H9 (cell line): Measurements from ENCODE around the gene MRPL1. TPM values are rescaled to one million over a fixed set of nuclear protein-coding genes. Genes with fewer than 3 reads are reported as not detected.

ENCODE experiments used
- DNase-seq: peaks from one replicate; pipeline ENCODE4 v3.0.0-alpha.2; 2017
- H2AFZ ChIP-seq: one replicate; pipeline ENCODE4 v1.6.1; 2013; ENCODE audit warnings: mild to moderate bottlenecking, low read length, control low read depth, moderate library complexity
- H2AK5ac ChIP-seq: 2 replicates; pipeline ENCODE4 v1.6.1; 2013; ENCODE audit warnings: low read length, control low read depth, mixed read lengths; ENCODE audit not compliant: insufficient read length
- H2BK120ac ChIP-seq: one replicate; pipeline ENCODE4 v1.6.1; 2013; ENCODE audit warnings: low read depth, mild to moderate bottlenecking, low read length, control low read depth, inconsistent platforms; ENCODE audit not compliant: poor library complexity, severe bottlenecking
- H2BK12ac ChIP-seq: 2 replicates; pipeline ENCODE4 v1.6.1; 2013; ENCODE audit warnings: low read length, control low read depth, mixed read lengths, low read depth; ENCODE audit not compliant: insufficient read length
- H2BK15ac ChIP-seq: 2 replicates; pipeline ENCODE4 v1.6.1; 2013; ENCODE audit warnings: low read depth, low read length, control low read depth
- H2BK20ac ChIP-seq: one replicate; pipeline ENCODE4 v1.6.1; 2013; ENCODE audit warnings: low read depth, mild to moderate bottlenecking, low read length, control low read depth, inconsistent platforms; ENCODE audit not compliant: poor library complexity, severe bottlenecking
- H2BK5ac ChIP-seq: 2 replicates; pipeline ENCODE4 v1.6.1; 2013; ENCODE audit warnings: low read length, control low read depth, mixed read lengths; ENCODE audit not compliant: insufficient read length
- H3K14ac ChIP-seq: 2 replicates; pipeline ENCODE4 v1.6.1; 2013; ENCODE audit warnings: low read length, control low read depth; ENCODE audit not compliant: insufficient read depth
- H3K18ac ChIP-seq: 2 replicates; pipeline ENCODE4 v1.6.1; 2013; ENCODE audit warnings: low read depth, mild to moderate bottlenecking, mixed read lengths, low read length, control low read depth; ENCODE audit not compliant: insufficient read length
- H3K23ac ChIP-seq: 2 replicates; pipeline ENCODE4 v1.6.1; 2013; ENCODE audit warnings: low read length, control low read depth, mixed read lengths, low read depth; ENCODE audit not compliant: insufficient read length
- H3K23me2 ChIP-seq: 2 replicates; pipeline ENCODE4 v1.6.1; 2013; ENCODE audit warnings: low read depth, mild to moderate bottlenecking, mixed read lengths, low read length, control low read depth; ENCODE audit not compliant: insufficient read length, poor library complexity, severe bottlenecking
- H3K27ac ChIP-seq: 2 replicates; pipeline ENCODE4 v1.5.1; 2013; ENCODE audit warnings: low read length, control low read depth, mixed read lengths, low read depth; ENCODE audit not compliant: insufficient read length
- H3K27me3 ChIP-seq: 2 replicates; pipeline ENCODE4 v1.6.1; 2013; ENCODE audit warnings: low read length, control low read depth, inconsistent platforms; ENCODE audit not compliant: insufficient read depth
- H3K4ac ChIP-seq: 2 replicates; pipeline ENCODE4 v1.6.1; 2013; ENCODE audit warnings: low read depth, mild to moderate bottlenecking, control low read depth, inconsistent platforms, low read length, moderate library complexity
- H3K4me1 ChIP-seq: 2 replicates; pipeline ENCODE4 v1.6.1; 2013; ENCODE audit warnings: low read length, control low read depth, inconsistent platforms; ENCODE audit not compliant: insufficient read depth
- H3K4me2 ChIP-seq: 2 replicates; pipeline ENCODE4 v1.6.1; 2013; ENCODE audit warnings: low read length, control low read depth, mixed read lengths; ENCODE audit not compliant: insufficient read length, insufficient read depth
- H3K56ac ChIP-seq: 2 replicates; pipeline ENCODE4 v1.6.1; 2013; ENCODE audit warnings: low read depth, mild to moderate bottlenecking, mixed read lengths, low read length, control low read depth; ENCODE audit not compliant: insufficient read length
- H3K79me1 ChIP-seq: 2 replicates; pipeline ENCODE4 v1.6.1; 2013; ENCODE audit warnings: low read depth, mild to moderate bottlenecking, moderate library complexity, low read length, control low read depth, inconsistent platforms; ENCODE audit not compliant: insufficient read depth, poor library complexity, severe bottlenecking
- H3K79me2 ChIP-seq: 2 replicates; pipeline ENCODE4 v1.6.1; 2013; ENCODE audit warnings: low read length, control low read depth, inconsistent platforms; ENCODE audit not compliant: insufficient read depth
- H3K9ac ChIP-seq: 2 replicates; pipeline ENCODE4 v1.6.1; 2013; ENCODE audit warnings: low read length, control low read depth, mixed read lengths; ENCODE audit not compliant: insufficient read length; ENCODE audit errors: extremely low read depth
- H3K9me3 ChIP-seq: one replicate; pipeline ENCODE4 v1.6.1; 2013; ENCODE audit warnings: low read depth, low read length, inconsistent platforms; ENCODE audit not compliant: control insufficient read depth
- H3T11ph ChIP-seq: one replicate; pipeline ENCODE4 v1.6.1; 2013; ENCODE audit warnings: mild to moderate bottlenecking, low read length, control low read depth, inconsistent platforms
- H4K20me1 ChIP-seq: one replicate; pipeline ENCODE4 v1.6.1; 2013; ENCODE audit not compliant: control insufficient read depth, insufficient read length, insufficient read depth
- H4K5ac ChIP-seq: 2 replicates; pipeline ENCODE4 v1.6.1; 2013; ENCODE audit warnings: low read depth, mild to moderate bottlenecking, mixed read lengths, low read length, control low read depth; ENCODE audit not compliant: insufficient read length
- H4K8ac ChIP-seq: replicated peaks from 2 replicates; pipeline ENCODE4 v1.6.1; 2013; ENCODE audit warnings: low read length, control low read depth, mixed read lengths, low read depth; ENCODE audit not compliant: insufficient read length
- H4K91ac ChIP-seq: 2 replicates; pipeline ENCODE4 v1.6.1; 2013; ENCODE audit warnings: low read depth, mild to moderate bottlenecking, moderate library complexity, mixed read lengths, low read length, control low read depth; ENCODE audit not compliant: insufficient read length
- H3K27ac Mint-ChIP-seq, 3 experiments: 2 replicates in 2 of 3; 3 replicates in 1 of 3; pipeline ENCODE4 v1.8.0; 2020 to 2021; ENCODE audit warnings: mixed read lengths in 3 of 3, mild to moderate bottlenecking in 1 of 3, moderate library complexity in 1 of 3
- H3K27me3 Mint-ChIP-seq: 2 replicates; pipeline ENCODE4 v1.8.0; 2021; ENCODE audit warnings: low read depth, mild to moderate bottlenecking, moderate library complexity, mixed read lengths
- H3K36me3 Mint-ChIP-seq, 3 experiments: 2 replicates in 2 of 3; 3 replicates in 1 of 3; pipeline ENCODE4 v1.8.0; 2020 to 2021; ENCODE audit warnings: low read depth in 3 of 3, mixed read lengths in 3 of 3; ENCODE audit not compliant: insufficient read depth in 1 of 3
- H3K4me1 Mint-ChIP-seq, 2 experiments: 2 replicates each; pipeline ENCODE4 v1.8.0; 2020; ENCODE audit warnings: mixed read lengths in 2 of 2
- H3K4me3 Mint-ChIP-seq, 2 experiments: 2 replicates in 1 of 2; 3 replicates in 1 of 2; pipeline ENCODE4 v1.8.0; 2020 to 2021; ENCODE audit warnings: mild to moderate bottlenecking in 2 of 2, mixed read lengths in 2 of 2, moderate library complexity in 1 of 2
- H3K9me3 Mint-ChIP-seq, 2 experiments: 2 replicates in 1 of 2; 3 replicates in 1 of 2; pipeline ENCODE4 v1.8.0; 2020; ENCODE audit warnings: mild to moderate bottlenecking in 2 of 2, mixed read lengths in 2 of 2, moderate library complexity in 1 of 2
- WGBS: extraction: QIAGEN DNeasy Blood & Tissue Kit; methylation state at CpG from one replicate; pipeline ENCODE4 v1.1.7; 2013; ENCODE audit warnings: missing lambda C conversion rate, low lambda C conversion rate, mixed read lengths; ENCODE audit not compliant: insufficient read length; ENCODE audit errors: extremely low coverage; 5-methylcytosine and 5-hydroxymethylcytosine counted together
- total RNA-seq: library from RNA; stranded (reverse); gene quantifications from 2 replicates; pipeline ENCODE4 v1.2.1, GENCODE V29; 2021
- TF ChIP-seq, protein P1 (sequence below): fragments of 200-600 bp; sonication (generic); conservative IDR thresholded peaks from 3 replicates; pipeline ENCODE4 v1.8.0; 2021; ENCODE audit warnings: antibody characterized with exemption, mild to moderate bottlenecking

MRPL1 gene
- total RNA-seq, 1 experiment from 2014 or later, result 39.0 TPM

GRCh38 chr4:77821775-77822174, 40.9 kb upstream of the MRPL1 start:
- WGBS, result no CpG with 5 or more reads among the region's 1 CpG

More at GRCh38 chr4:77821775-77822174, 40.9 kb upstream of the MRPL1 start:
- Histone ChIP-seq H3K23me2 (peaks cover 8% of the 10 kb centered on the region), H3K4ac (no peak overlapping the region), H3K23ac (no peak overlapping the region), H2AFZ (no peak overlapping the region), H2BK5ac (no peak overlapping the region), H2BK20ac (no peak overlapping the region), H3K79me2 (no peaks in the 10 kb centered on the region; the same call in 1 of the 2 replicates), H4K20me1 (no peaks in the 10 kb centered on the region), H4K5ac (no peak overlapping the region), H4K8ac (no peak overlapping the region), H3K56ac (no peak overlapping the region), H3T11ph (no peak overlapping the region), H3K9me3 (no peaks in the 10 kb centered on the region), H4K91ac (no peak overlapping the region), H2AK5ac (no peak overlapping the region), H2BK120ac (no peak overlapping the region), H2BK15ac (no peak overlapping the region), H3K27ac (no peak overlapping the region), H3K27me3 (no peaks in the 10 kb centered on the region), H3K9ac (no peak overlapping the region), H3K14ac (no peak overlapping the region), H3K4me2 (no peak overlapping the region), H2BK12ac (no peak overlapping the region), H3K4me1 (no peaks in the 10 kb centered on the region; the same call in 1 of the 2 replicates), H3K18ac (no peak overlapping the region), H3K79me1 (no peaks in the 10 kb centered on the region)
- H3K27me3 Mint-ChIP-seq, result peaks cover 9% of the 10 kb centered on the region; the same call in 1 of the 2 replicates
- no peak for DNase-seq
- H3K4me3 Mint-ChIP-seq, result no peak overlapping the region
- no peaks in the 10 kb centered on the region; a peak in 1 of 7 replicates for H3K36me3 Mint-ChIP-seq
- no peak overlapping the region for H3K27ac Mint-ChIP-seq
- TF ChIP-seq, protein P1, sequence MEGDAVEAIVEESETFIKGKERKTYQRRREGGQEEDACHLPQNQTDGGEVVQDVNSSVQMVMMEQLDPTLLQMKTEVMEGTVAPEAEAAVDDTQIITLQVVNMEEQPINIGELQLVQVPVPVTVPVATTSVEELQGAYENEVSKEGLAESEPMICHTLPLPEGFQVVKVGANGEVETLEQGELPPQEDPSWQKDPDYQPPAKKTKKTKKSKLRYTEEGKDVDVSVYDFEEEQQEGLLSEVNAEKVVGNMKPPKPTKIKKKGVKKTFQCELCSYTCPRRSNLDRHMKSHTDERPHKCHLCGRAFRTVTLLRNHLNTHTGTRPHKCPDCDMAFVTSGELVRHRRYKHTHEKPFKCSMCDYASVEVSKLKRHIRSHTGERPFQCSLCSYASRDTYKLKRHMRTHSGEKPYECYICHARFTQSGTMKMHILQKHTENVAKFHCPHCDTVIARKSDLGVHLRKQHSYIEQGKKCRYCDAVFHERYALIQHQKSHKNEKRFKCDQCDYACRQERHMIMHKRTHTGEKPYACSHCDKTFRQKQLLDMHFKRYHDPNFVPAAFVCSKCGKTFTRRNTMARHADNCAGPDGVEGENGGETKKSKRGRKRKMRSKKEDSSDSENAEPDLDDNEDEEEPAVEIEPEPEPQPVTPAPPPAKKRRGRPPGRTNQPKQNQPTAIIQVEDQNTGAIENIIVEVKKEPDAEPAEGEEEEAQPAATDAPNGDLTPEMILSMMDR, result no peak
- peaks cover 14 to 17% of the 10 kb centered on the region in 2 experiments for H3K4me1 Mint-ChIP-seq
- H3K9me3 Mint-ChIP-seq, result peaks cover 0 to 3% of the 10 kb centered on the region in 2 experiments; a peak in 3 of 5 replicates
